CD4-positive, alpha-beta T cell treated with Interferon gamma for 1 hour (primary cell): Measurements from ENCODE around the gene HOMER1.
"Not testable (repeated sequence)": the region's sequence is repeated elsewhere in the genome, so short reads cannot be mapped to it uniquely, and the experiment has no call there.

Experiments used
- DNase-seq: peaks from one replicate; pipeline ENCODE4 v3.0.0-alpha.2; 2020

The HOMER1 gene

DNA sequence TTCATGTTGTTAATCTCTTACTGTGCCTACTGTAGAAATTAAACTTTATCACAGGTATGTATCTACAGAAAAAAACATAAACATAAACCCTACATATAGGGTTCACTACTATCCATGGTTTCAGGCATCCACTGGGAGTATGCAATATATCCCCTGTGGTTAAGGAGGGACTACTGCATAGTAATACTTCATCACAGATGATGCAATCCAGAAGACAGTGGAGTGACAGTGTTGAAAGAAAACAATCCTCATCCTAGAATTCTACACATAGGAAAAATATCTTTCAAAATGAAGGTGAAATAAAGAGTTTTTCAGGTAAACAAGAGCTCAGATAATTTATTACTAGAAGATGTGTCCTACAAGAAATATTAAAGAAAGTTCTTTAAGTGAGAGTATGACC lies 105.9 kb downstream of the HOMER1 start:
- no peak for DNase-seq

DNA sequence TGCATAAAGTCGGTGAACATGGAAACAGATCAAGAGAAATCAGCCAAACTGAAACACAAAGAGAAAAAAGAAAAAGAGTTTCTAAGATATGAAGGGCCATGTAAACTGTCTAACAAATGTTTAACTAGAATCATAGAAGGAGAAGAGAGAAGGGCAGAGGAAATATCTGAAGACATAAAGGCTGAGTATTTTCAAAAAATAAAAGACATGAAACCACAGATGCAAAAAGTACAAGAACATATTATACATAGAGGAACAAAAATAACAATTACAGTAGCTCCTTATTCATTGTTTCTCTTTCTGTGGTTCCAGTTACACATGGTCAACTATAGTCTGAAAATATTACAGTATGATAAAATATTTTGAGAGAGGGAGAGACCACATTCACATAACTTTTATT lies 106.3 kb downstream of the HOMER1 start:
- no peak for DNase-seq

DNA sequence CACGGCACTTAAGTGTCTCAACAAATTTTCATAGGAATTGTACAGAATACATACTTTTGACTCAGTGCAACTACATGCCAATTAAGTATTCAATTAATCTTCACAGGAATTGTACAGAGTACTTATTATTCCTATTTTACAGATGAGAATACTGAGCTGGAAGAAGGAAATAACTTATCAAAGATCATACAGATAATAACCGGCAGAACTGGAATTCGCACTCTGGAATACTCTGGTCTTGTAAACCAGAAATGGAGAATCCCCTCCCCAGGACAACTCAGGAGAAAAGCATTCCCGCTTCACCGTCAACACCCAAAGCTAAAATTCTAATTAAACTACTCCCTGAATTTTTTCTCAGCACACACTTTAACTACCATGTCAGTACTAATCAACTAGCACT lies 112.7 kb downstream of the HOMER1 start:
- no peak for DNase-seq

DNA sequence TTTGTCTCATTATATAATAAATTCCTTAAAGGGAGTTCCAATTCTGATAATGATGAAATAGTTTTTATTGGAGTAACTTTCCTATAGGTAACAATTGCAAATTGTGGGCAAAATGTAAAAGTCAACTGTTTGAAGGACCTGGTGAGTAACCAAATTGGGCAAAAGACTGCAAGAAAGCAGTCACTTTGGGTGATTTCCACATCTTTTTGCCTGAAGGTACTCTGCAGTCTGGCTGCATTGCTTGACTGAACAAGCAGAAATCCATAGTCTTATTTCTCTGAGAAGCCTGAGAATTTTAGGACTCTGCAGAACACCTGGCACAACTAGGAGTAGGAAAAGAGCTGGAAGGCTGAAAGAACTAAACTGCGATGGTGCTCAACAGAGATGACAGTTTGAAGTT lies 114.9 kb downstream of the HOMER1 start:
- no peak for DNase-seq

DNA sequence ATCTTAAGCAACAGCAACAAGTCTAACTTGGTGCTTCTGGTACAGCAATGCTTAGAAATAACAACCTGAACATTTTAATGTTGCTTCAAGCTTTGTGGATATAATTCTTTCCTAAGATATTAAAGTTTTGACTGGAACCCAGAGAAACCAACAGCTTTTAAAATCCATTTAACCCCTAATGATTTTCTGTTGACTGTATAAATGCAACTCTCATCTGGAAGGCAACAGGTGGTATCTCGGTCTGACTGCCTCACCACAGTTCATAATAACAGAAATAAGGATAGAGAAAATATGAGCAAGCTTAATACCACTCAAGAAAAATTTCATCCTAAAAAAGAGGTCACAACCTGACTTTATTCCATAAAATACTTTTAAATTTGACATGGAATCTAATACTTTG lies 116.9 kb downstream of the HOMER1 start:
- DNase-seq: no peak

DNA sequence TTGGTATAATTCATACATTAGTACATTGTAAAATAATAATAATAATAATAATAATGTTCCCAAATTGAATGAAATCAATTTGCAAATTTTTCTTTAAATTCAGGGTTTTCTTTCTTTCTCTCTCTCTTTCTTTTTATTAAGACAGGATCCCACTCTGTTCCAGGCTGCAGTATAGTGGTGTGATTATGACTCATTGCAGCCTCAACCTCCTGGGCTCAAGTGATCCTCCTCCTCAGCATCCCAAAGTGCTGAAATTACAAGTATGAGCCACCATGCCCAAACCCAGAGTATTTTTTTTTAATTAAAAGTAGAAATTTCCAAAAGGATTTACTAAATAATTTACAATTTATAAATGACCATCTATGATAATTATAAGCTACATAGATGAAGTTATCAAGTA lies 117.7 kb downstream of the HOMER1 start:
- no peak for DNase-seq

DNA sequence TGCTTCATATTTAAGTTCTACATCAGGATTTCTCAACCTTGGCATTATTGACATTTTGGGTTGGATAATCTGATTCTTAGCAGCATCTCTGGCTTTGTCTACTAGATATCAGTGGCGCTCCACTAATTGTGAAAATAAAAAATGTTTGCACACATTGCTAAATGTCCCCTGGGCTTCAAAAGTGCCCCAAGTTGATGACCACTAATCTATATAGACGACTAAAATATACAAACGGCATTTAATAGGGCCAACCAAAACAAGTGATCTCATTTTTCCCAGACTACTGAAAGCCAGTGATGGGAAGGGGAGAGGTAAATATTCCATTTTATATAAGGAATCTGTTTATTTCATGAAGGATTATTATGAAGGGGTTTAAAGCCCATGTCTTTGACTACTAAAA lies 118.6 kb downstream of the HOMER1 start:
- DNase-seq: no peak

DNA sequence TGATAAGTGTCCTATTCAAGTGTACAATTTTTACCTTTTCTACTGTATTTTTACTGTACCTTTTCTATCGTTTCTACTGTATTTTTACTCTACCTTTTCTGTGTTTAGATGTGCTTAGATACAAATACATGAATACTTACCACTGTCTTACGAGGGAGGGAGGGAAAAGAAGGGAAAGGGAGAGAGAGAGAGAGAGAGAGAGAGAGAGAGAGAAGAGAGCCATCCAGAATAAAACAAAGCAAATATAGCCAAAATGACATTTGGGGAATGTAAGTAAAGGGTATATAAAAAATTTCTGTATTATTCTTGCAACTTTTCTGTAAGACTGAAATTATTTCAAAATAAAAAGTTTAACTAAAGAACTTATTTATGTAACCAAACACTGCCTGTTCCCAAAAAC lies 121.2 kb downstream of the HOMER1 start:
- DNase-seq: no peak

DNA sequence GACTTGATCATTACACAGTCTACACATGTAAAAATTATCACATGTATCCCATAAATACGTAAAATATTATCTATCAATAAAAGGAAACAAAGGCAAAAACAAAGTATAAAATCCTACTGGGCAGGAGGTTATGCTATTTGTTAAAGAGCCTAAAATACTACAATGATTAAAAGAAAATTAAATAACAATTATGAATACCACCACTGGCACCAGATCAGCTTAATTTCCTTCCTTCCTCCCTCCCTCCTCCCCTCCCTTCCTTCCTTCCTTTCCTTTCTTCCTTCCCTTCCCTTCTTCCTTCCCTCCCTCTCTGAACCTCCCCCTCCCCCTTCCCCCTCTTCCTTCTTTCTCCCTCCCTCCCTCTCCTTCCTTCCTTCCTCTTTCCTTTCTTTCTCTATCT lies 127.3 kb downstream of the HOMER1 start:
- DNase-seq: no peak

DNA sequence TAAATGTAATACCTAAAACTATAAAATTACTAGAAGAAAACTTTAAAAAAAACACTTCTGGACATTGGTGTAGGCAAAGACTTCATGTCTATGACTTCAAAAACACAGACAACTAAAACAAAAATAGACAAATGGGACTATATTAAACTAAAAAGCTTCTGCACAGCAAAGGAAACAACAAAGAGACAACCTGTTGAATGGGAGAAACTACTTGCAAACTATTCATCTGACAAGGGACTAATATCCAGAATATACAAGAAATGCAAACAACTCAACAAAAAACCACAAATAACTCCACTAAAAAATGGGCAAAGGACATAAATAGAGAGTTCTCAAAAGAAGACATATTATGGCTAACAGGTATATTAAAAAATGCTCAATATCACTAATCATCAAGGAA lies 128.8 kb downstream of the HOMER1 start:
- not testable (repeated sequence) for DNase-seq

DNA sequence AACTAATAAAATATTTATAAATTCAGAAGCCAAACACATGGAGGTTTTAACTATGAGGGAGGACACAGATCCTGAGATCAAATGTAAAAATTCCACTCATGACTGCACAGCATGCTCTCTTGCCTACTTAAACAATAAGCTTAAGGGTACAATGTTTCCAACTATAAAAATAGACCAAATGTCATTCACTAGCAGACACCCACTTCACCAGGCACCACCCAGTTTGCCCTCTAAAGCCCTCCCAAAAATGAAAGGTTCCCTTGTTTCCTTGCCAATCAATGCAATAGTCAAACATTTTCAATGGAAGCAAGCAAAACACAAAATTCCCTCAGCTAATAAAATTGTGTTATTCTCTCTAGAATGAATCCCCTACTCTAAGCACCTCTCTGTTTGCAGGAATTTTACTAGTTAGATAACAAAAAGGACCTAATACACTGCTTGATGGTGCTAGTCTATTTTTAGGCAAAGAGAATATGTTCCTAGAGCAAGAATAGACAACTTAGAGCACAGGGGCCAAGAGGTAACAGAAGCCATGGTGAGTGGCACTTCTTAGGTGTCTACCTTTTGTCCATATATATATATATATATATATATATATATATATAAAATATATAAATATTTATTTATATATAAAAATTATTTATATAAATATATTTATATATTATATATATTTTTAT lies 135.3 kb downstream of the HOMER1 start:
- no peak for DNase-seq

DNA sequence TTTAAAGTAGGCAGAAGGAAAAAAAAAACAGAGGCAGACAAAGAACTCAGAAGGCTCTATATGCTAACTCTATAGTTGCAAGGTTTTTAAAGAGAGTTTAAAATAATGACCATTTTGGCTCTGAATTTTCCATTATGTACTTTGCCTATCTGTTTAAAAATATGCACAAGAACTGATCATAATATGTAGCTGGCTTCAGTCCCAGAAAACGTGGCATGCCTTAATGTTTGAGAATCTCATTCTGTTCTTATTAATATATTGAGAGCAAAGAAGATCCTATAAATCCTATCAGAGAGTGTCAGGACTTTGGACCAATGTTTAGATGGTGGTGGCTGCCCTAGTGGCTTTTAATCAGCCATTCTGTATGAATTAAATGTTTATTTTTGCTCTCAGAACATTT lies 156.5 kb downstream of the HOMER1 start:
- no peak for DNase-seq

DNA sequence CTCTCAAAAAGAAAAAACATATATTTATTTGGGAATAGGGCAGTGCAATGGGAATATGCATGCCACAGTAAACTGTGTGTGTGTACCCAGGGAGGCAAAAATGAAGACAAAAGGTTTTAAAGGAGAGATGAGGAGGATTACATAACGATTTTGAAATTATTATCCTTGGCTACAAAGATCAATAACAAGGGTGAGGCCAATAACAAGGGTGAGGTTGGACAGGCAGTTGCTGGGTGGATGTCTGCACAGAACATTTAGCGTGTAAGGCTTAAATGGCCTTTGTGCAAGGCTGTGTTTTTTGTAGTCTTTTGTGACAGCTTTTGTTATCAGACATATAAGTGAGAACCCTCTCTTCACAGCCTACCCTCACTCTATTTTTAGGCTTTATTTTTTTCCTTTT lies 164.1 kb downstream of the HOMER1 start:
- DNase-seq: no peak

DNA sequence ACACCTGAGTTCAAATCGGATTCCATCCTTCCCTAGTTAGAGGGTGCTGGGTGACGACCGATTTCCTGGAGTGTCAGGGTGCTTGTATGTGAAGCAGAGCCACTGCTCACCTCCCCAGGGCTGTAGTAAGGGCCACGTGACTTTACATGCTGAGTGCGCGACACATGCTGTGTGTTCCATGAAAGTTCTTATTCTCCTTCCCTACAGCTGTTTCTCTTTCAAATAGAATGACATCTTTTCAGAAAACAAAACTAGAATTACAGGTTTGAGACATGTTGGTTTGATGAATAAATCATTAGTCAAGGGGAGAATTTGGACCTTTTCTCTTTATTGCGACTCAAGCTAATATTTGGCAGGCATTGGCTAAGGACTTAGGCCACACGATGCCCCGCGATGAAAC lies 164.9 kb downstream of the HOMER1 start:
- DNase-seq: no peak

DNA sequence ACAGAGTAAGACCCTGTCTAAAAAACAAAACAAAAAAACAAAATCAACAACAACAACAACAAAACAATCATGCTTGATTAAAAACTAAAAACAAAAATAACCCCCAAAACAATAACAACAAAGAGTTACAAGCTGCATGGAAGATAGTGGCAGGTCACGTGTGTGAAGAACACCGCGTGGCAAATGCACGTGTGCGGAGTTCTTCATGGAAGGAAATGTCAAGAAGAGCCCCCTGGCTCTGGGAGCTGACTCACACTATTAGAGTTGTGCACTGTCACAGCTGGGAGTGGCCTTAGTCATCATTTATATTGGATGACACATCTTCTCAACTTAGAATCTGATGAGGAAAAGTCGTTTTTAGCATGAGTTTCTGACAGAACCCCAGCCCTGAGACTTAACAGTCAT lies 167.5 kb downstream of the HOMER1 start:
- no peak for DNase-seq

DNA sequence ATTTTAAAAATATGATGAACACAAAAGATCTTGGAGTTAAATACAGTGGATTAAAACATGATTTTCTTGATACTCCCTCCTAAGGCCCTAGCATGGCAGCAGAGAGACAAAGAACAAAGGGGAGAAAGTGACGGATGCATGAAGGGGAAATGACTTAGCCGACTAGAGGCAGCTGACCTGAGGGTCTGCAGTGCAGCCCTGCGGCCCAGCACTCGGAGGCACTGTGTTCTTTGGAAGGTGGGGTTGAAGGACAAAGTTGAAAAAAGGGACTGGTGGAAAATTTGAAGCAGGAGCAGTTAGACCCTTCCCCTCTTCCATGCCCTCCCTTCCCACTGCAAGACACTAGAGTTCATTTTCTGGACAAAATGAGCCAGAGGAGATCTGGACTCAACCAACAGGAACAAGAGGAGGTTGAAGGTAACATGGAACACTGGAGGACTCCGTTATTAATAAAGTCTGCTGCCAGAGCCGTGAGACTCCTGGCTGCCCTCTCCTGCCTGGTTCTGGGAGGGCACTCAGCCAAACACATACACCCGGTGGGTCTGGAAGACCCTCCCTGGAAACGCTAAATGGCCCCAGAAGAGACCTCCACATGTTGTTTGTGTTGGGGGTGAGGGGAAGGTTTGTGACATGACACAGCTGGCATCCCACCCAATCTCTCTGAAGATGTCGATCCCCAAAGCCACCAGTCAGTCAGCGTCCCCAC lies 179.9 kb downstream of the HOMER1 start:
- no peak for DNase-seq

DNA sequence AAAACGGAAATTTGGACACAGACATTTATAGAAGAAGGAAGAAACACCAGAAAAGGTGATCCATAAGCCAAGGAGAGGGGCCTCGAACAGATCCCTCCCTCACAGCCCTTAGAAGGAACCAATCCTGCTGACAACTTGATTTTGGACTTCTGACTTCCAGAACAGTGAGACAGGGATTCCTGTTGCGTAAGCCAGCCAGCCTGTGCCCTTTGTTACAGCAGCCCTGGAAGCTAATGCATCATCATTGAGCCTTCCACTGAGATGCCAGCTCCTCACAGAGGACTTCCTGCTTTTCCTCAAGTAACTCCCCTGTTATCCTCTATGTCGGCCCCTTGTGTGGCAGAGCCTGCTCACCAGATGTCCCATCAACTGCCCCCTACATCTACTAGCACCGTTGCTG lies 183.9 kb downstream of the HOMER1 start:
- DNase-seq: no peak

DNA sequence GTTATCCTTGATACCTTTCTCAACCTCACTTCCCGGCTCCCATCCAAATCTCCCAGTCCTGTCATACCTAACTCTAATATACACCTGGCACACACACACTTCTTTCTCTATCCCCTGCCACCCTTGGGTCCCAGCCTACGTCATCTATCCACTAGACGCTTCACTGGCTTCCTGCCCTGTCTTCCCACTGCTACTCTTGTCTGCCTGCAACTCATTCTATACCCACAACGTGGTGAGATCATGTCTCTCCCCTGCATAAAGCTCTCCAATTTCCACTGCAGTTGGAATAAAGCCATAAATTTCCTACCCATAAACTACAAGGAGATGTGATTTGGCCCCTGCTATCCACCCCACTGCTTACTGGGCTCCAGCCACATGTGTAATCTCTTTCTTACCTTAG lies 184.5 kb downstream of the HOMER1 start:
- DNase-seq: no peak
